Ishikawa (cell line): Measurements from ENCODE around the gene NCOA7.

Experiments used
- CREB1 ChIP-seq: IDR thresholded peaks from 2 replicates; pipeline ENCODE4 v1.6.1; 2012; ENCODE audit warnings: low read depth
- EP300 ChIP-seq: IDR thresholded peaks from 2 replicates; pipeline ENCODE4 v1.6.1; 2012; ENCODE audit warnings: borderline replicate concordance
- RAD21 ChIP-seq: IDR thresholded peaks from 2 replicates; pipeline ENCODE4 v1.6.1; 2012; ENCODE audit warnings: low read depth
- TCF12 ChIP-seq: IDR thresholded peaks from 2 replicates; pipeline ENCODE4 v1.6.1; 2012; ENCODE audit warnings: low read depth
- TEAD4 ChIP-seq: IDR thresholded peaks from 2 replicates; pipeline ENCODE4 v1.6.1; 2012
- TF ChIP-seq, protein P1 (sequence below): IDR thresholded peaks from 2 replicates; pipeline ENCODE4 v1.6.1; 2012

DNA sequence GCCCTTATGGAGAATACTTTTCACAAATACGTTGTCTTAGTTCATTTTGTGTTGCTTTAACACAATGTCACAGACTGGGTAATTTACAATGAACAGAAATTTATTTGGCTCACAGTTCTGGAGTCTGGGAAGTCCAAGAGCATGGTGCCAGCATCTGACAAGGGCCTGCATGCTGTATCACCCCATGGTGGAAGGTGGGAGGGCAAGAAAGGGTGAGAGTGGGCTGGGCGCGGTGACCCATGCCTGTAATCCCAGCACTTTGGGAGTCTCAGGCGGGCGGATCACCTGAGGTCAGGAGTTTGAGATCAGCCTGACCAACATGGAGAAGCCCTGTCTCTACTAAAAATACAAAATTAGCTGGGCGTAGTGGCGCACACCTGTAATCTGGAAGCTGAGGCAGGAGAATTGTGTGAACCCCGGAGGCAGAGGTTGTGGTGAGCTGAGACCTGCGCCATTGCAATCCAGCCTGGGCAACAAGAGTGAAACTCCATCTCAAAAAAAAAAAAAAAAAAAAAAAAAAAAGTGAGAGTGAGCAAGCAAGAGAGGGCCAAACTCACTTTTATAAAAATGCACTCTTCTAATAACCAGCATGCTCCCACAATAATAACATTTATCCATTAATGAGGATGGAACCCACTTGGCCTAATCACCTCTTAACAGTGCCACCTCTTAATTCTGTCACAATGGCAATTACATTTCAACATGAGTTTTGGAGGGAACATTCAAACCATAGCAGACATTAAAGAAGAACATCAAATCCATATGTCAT is 36.1 kb downstream of the NCOA7 start:
- TF ChIP-seq CREB1: no peak
- no peak for TF ChIP-seq RAD21
- no peak for TF ChIP-seq TEAD4
- TF ChIP-seq TCF12: no peak
- TF ChIP-seq, protein P1, sequence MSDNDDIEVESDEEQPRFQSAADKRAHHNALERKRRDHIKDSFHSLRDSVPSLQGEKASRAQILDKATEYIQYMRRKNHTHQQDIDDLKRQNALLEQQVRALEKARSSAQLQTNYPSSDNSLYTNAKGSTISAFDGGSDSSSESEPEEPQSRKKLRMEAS: no peak
- TF ChIP-seq EP300: no peak
